ENCODE results near the gene INCA1.

Gene INCA1

GRCh38 chr17:4969551-4970173 is 27.7 kb downstream of the INCA1 start:
- DNase-seq = no peak

GRCh38 chr17:4969047-4969550 is 28.2 kb downstream of the INCA1 start:
- no peak for DNase-seq

GRCh38 chr17:4968486-4969046 is 28.8 kb downstream of the INCA1 start:
- no peak for DNase-seq

GRCh38 chr17:4967539-4968485 is 29.5 kb downstream of the INCA1 start, which contains the start of gene SPAG7:
SPAG7 (minus strand) TSS chr17:4967817; CDS start chr17:4967804, 13 bp downstream.
- peak; percentile 78 for DNase-seq

GRCh38 chr17:4966844-4967538 is 30.3 kb downstream of the INCA1 start:
- peak; percentile 98 for DNase-seq

GRCh38 chr17:4965311-4965986 is 31.9 kb downstream of the INCA1 start:
- no peak for DNase-seq

- no peak for DNase-seq
Measured at GRCh38 chr17:4960279-4960922, 36.9 kb downstream of the INCA1 start.

- DNase-seq = no peak
Measured at GRCh38 chr17:4959261-4959965, 37.9 kb downstream of the INCA1 start.

- no peak for DNase-seq
Measured at GRCh38 chr17:4958102-4958501, 39.2 kb downstream of the INCA1 start.

GRCh38 chr17:4956493-4957061 is 40.7 kb downstream of the INCA1 start:
- DNase-seq = no peak

- no peak for DNase-seq
Measured at GRCh38 chr17:4955091-4955490, 42.2 kb downstream of the INCA1 start.

GRCh38 chr17:4953451-4953961 is 43.8 kb downstream of the INCA1 start:
- DNase-seq = no peak

GRCh38 chr17:4951486-4951885 is 45.8 kb downstream of the INCA1 start:
- no peak for DNase-seq

- no peak for DNase-seq
Measured at GRCh38 chr17:4950746-4951204, 46.5 kb downstream of the INCA1 start, which contains the start of gene ENO3. ENO3 (plus strand) TSS chr17:4951119; CDS start chr17:4951830, 711 bp downstream.

GRCh38 chr17:4950075-4950745 is 47.1 kb downstream of the INCA1 start:
- DNase-seq = no peak

GRCh38 chr17:4949321-4950074 is 47.8 kb downstream of the INCA1 start:
- no peak for DNase-seq

- no peak for DNase-seq
Measured at GRCh38 chr17:4948931-4949320, 48.4 kb downstream of the INCA1 start.

GRCh38 chr17:4948166-4948930 is 49.0 kb downstream of the INCA1 start, which contains the start of gene PFN1:
PFN1 (minus strand) TSS chr17:4948530; CDS start chr17:4948394, 136 bp downstream.
- DNase-seq = peak; percentile 70

Measured in SIG-M5 (cell line).